Measurements from ENCODE around the gene GARS1.

GARS1 gene

GRCh38 chr7:30674876-30675275, 80.2 kb downstream of the GARS1 start:
- Histone ChIP-seq H3K36me3 (ENCODE audit: control insufficient read depth, insufficient read depth, low read length) (no peaks in the 10 kb centered on the region), H3K9me3 (ENCODE audit: control insufficient read depth, low read length) (no peaks in the 10 kb centered on the region), H3K27me3 (ENCODE audit: control insufficient read depth, insufficient read depth, low read length, poor library complexity, severe bottlenecking) (peaks cover 8% of the 10 kb centered on the region), H3K4me1 (ENCODE audit: control insufficient read depth, insufficient read depth, low read length) (peaks cover 5% of the 10 kb centered on the region), H3K4me3 (ENCODE audit: insufficient read depth, low read depth, low read length) (no peak overlapping the region), H3K27ac (ENCODE audit: insufficient read depth, low read depth, low read length, poor library complexity, severe bottlenecking) (no peak overlapping the region)
- WGBS, 2 experiments = 52 to 65% methylated on average over 2 of the region's 2 CpGs

GRCh38 chr7:30678805-30679204, 84.1 kb downstream of the GARS1 start:
- no peak overlapping the region for H3K4me3 ChIP-seq (ENCODE audit: insufficient read depth, low read depth, low read length)
- H3K36me3 ChIP-seq (ENCODE audit: control insufficient read depth, insufficient read depth, low read length) = no peaks in the 10 kb centered on the region
- WGBS, 2 experiments = 88 to 93% methylated on average over 2 of the region's 2 CpGs
- H3K9me3 ChIP-seq (ENCODE audit: control insufficient read depth, low read length) = no peaks in the 10 kb centered on the region
- H3K27me3 ChIP-seq (ENCODE audit: control insufficient read depth, insufficient read depth, low read length, poor library complexity, severe bottlenecking) = peaks cover 43% of the 10 kb centered on the region
- peaks cover 9% of the 10 kb centered on the region for H3K4me1 ChIP-seq (ENCODE audit: control insufficient read depth, insufficient read depth, low read length)
- no peak overlapping the region for H3K27ac ChIP-seq (ENCODE audit: insufficient read depth, low read depth, low read length, poor library complexity, severe bottlenecking)

- 46 to 64% methylated on average over 2 of the region's 2 CpGs for WGBS, 2 experiments
- Histone ChIP-seq H3K36me3 (ENCODE audit: control insufficient read depth, insufficient read depth, low read length) (no peaks in the 10 kb centered on the region), H3K27me3 (ENCODE audit: control insufficient read depth, insufficient read depth, low read length, poor library complexity, severe bottlenecking) (peaks cover 43% of the 10 kb centered on the region), H3K4me1 (ENCODE audit: control insufficient read depth, insufficient read depth, low read length) (peaks cover 13% of the 10 kb centered on the region), H3K9me3 (ENCODE audit: control insufficient read depth, low read length) (no peaks in the 10 kb centered on the region), H3K27ac (ENCODE audit: insufficient read depth, low read depth, low read length, poor library complexity, severe bottlenecking) (no peak overlapping the region), H3K4me3 (ENCODE audit: insufficient read depth, low read depth, low read length) (no peak overlapping the region)
Measured at GRCh38 chr7:30679664-30680063, 85.0 kb downstream of the GARS1 start.

DNA sequence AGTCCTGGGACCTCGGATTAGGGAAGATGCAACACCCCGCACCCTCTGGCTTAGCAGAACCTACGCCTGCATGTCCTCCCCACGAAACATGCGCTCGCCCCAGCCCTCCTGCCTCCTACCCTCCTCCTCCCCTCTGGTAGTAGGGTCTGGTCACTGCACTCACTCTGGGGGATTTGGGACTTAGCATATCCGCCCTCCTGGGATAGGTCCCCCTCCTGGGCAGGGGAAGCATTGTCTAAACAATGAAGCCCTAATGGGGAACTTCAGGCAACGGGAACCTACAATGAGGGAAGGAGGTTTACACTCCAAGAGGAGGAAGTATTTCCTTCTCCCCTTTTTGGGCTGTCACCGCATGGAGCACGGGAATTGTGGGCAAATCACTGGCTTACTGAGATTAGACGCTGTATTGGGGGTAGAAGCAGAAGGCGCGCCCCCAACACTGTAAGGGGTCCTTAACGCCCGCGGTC, 86.7 kb downstream of the GARS1 start:
- H3K27ac ChIP-seq (ENCODE audit: insufficient read depth, low read depth, low read length, poor library complexity, severe bottlenecking) = no peak overlapping the region
- no peaks in the 10 kb centered on the region for H3K9me3 ChIP-seq (ENCODE audit: control insufficient read depth, low read length)
- H3K4me3 ChIP-seq (ENCODE audit: insufficient read depth, low read depth, low read length) = peak overlapping the region; percentile 31
- WGBS, 2 experiments = 9 to 12% methylated on average over 16 of the region's 16 CpGs
- peaks cover 43% of the 10 kb centered on the region for H3K27me3 ChIP-seq (ENCODE audit: control insufficient read depth, insufficient read depth, low read length, poor library complexity, severe bottlenecking)
- no peaks in the 10 kb centered on the region for H3K36me3 ChIP-seq (ENCODE audit: control insufficient read depth, insufficient read depth, low read length)
- H3K4me1 ChIP-seq (ENCODE audit: control insufficient read depth, insufficient read depth, low read length) = peaks cover 21% of the 10 kb centered on the region

DNA sequence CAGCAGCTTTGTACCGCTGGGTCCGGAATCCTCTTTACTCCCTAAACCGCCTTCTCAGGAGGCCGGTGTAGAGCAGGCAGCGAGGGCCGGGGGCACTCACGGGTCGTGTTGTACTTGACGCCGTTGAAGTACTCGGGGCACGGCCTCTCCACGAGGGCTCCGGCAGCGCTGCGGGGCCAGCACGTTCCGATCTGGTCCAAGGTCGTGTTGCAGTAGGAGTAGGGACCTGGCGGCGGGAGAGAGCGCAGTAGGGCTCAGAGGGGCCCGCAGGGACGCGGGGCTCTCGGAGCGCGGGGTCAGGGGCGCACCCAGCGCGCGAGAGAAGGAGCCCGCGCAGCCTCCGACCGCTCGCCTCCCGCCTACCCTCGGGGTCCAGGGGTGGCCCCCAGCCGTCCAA, 87.1 kb downstream of the GARS1 start:
- Histone ChIP-seq H3K27me3 (ENCODE audit: control insufficient read depth, insufficient read depth, low read length, poor library complexity, severe bottlenecking) (peaks cover 43% of the 10 kb centered on the region), H3K4me1 (ENCODE audit: control insufficient read depth, insufficient read depth, low read length) (peaks cover 21% of the 10 kb centered on the region), H3K27ac (ENCODE audit: insufficient read depth, low read depth, low read length, poor library complexity, severe bottlenecking) (no peak overlapping the region), H3K9me3 (ENCODE audit: control insufficient read depth, low read length) (no peaks in the 10 kb centered on the region), H3K4me3 (ENCODE audit: insufficient read depth, low read depth, low read length) (peak overlapping the region; percentile 31), H3K36me3 (ENCODE audit: control insufficient read depth, insufficient read depth, low read length) (no peaks in the 10 kb centered on the region)
- WGBS, 2 experiments = 1% methylated on average over 40 of the region's 40 CpGs

DNA sequence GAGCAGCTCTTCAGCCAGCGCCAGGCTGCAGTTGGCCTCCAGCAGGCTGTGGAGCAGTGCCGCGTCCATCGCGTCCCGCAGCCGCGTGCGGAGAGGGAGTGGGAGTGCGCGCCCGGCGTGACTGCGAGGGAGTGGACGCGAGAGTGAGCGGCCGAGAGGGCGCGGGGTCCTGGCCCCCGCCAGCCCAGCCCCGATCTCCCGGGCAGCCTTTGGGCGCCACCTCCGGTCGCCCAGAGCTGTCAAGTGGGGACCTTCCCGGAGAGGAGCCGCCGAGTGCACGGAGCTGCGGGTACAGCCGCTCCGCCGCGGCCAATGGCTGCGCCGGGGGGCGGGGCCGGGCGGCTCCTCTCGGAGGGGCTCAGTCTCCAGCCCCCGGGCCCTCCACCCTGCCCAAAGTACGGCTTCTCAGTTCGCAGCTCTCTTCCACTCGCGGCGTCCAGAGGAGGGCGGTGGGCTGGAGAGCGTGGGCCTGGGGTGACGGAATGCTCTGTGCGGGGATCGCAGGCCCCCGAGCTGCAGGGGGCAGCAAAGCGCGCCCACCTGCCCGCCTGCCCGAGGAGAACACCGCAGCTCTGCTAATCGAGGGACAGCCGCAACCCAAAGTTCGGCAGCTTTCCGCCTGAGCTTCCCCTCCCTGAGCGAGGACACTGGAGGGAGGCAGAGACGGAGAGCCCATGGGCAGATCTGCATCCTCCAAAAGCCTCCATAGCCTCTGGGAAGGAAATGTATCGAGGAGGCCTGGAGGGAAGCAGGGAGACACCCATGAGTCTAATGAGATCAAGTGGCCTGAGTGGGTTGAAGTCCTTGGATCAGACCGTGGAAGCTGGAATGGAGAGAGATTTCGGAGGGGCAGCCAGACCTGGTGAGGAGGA, 87.8 kb downstream of the GARS1 start, which contains the start of gene CRHR2:
TSS of gene CRHR2 (minus strand) at position 245 of the 872 bp plus-strand sequence. CDS start at position 69, 176 bp downstream.
- Histone ChIP-seq H3K27me3 (ENCODE audit: control insufficient read depth, insufficient read depth, low read length, poor library complexity, severe bottlenecking) (peaks cover 43% of the 10 kb centered on the region), H3K4me1 (ENCODE audit: control insufficient read depth, insufficient read depth, low read length) (peaks cover 21% of the 10 kb centered on the region), H3K27ac (ENCODE audit: insufficient read depth, low read depth, low read length, poor library complexity, severe bottlenecking) (no peak within 1 kb of the TSS), H3K9me3 (ENCODE audit: control insufficient read depth, low read length) (no peaks in the 10 kb centered on the region), H3K4me3 (ENCODE audit: insufficient read depth, low read depth, low read length) (peak within 1 kb of the TSS; percentile 31), H3K36me3 (ENCODE audit: control insufficient read depth, insufficient read depth, low read length) (no peaks in the 10 kb centered on the region)
- WGBS, 2 experiments = 5% methylated on average over 67 of the region's 67 CpGs

DNA sequence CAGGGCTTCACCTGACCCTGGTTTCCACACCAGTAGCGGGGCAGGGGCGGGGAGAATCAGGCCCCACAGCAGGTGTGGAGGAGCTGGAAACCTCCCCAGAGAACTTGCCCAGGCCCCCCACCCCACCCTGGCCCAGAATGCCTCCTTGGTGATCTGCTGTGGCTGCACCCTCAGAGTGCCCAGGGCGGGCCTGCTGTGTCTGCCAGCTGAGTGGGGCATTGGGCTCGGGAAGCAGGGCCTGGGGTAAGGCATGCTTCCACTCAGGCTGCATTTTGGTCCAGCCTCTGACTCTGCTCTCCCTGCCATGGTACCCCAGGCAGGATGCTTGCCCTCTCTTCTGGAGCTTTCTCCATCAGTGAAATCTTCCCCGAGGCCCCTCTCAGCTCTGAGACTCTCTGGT, 88.6 kb downstream of the GARS1 start:
- H3K27me3 ChIP-seq (ENCODE audit: control insufficient read depth, insufficient read depth, low read length, poor library complexity, severe bottlenecking) = peaks cover 43% of the 10 kb centered on the region
- no peaks in the 10 kb centered on the region for H3K36me3 ChIP-seq (ENCODE audit: control insufficient read depth, insufficient read depth, low read length)
- no peaks in the 10 kb centered on the region for H3K9me3 ChIP-seq (ENCODE audit: control insufficient read depth, low read length)
- peaks cover 23% of the 10 kb centered on the region for H3K4me1 ChIP-seq (ENCODE audit: control insufficient read depth, insufficient read depth, low read length)
- WGBS, 2 experiments = 87 to 94% methylated on average over 5 of the region's 5 CpGs
- no peak overlapping the region for H3K4me3 ChIP-seq (ENCODE audit: insufficient read depth, low read depth, low read length)
- no peak overlapping the region for H3K27ac ChIP-seq (ENCODE audit: insufficient read depth, low read depth, low read length, poor library complexity, severe bottlenecking)
